CD4-positive, alpha-beta memory T cell (primary cell): ENCODE measurements around the gene WDSUB1. TPM values are rescaled to one million over a fixed set of nuclear protein-coding genes. Genes with fewer than 3 reads are reported as not detected.

ENCODE experiments used
- CTCF ChIA-PET: fragments of 350-600 bp; sonication (Branson Sonifier 250); formaldehyde crosslinking; loops from one replicate; lab custom pipeline; 2021; ENCODE audit warnings: inconsistent platforms; ENCODE audit not compliant: partially characterized antibody; lab: Charles Lee
- POLR2A ChIA-PET: fragments of 350-600 bp; sonication (Branson Sonifier 250); formaldehyde crosslinking; loops from one replicate; lab custom pipeline; 2021; ENCODE audit not compliant: partially characterized antibody; lab: Charles Lee
- DNase-seq, 5 donors: peaks; one replicate each; pipeline versions ENCODE4 v3.0.0 to v3.0.0-alpha.2; 2020 to 2022; ENCODE audit warnings: mixed read lengths in 1 of 5
- H3K27ac ChIP-seq: one replicate; pipeline ENCODE4 v1.7.0; 2013; ENCODE audit warnings: low read depth, low read length
- H3K27me3 ChIP-seq: 2 replicates; pipeline ENCODE4 v1.7.0; 2013; ENCODE audit warnings: mild to moderate bottlenecking, low read length, moderate library complexity; ENCODE audit not compliant: insufficient read depth
- H3K36me3 ChIP-seq: 2 replicates; pipeline ENCODE4 v1.7.0; 2013; ENCODE audit warnings: mild to moderate bottlenecking, low read length, moderate library complexity; ENCODE audit not compliant: insufficient read depth
- H3K4me1 ChIP-seq: 2 replicates; pipeline ENCODE4 v1.7.0; 2013; ENCODE audit warnings: mild to moderate bottlenecking, low read length, moderate library complexity; ENCODE audit not compliant: insufficient read depth
- H3K4me3 ChIP-seq, 2 donors: one replicate each; pipeline ENCODE4 v1.7.0; 2013; ENCODE audit warnings: low read length in 2 of 2, mild to moderate bottlenecking in 1 of 2
- H3K9me3 ChIP-seq, 2 donors: one replicate each; pipeline ENCODE4 v1.7.0; 2013; ENCODE audit warnings: low read length in 2 of 2, control low read depth in 1 of 2; ENCODE audit not compliant: control insufficient read depth in 1 of 2
- H3K27ac Mint-ChIP-seq, 7 donors: one replicate each; pipeline ENCODE4 v1.8.0; 2020 to 2021; ENCODE audit warnings: mixed read lengths in 7 of 7, mild to moderate bottlenecking in 6 of 7, inconsistent platforms in 3 of 7, moderate library complexity in 3 of 7
- H3K27me3 Mint-ChIP-seq, 2 donors: one replicate each; pipeline ENCODE4 v1.8.0; 2020 to 2021; ENCODE audit warnings: mixed read lengths in 2 of 2
- H3K36me3 Mint-ChIP-seq, 2 donors: one replicate each; pipeline ENCODE4 v1.8.0; 2020 to 2021; ENCODE audit warnings: mixed read lengths in 2 of 2, inconsistent platforms in 1 of 2, mild to moderate bottlenecking in 1 of 2
- H3K4me1 Mint-ChIP-seq, 4 donors: one replicate each; pipeline ENCODE4 v1.8.0; 2020 to 2021; ENCODE audit warnings: mixed read lengths in 4 of 4, mild to moderate bottlenecking in 1 of 4
- H3K4me3 Mint-ChIP-seq, 8 donors: one replicate each; pipeline ENCODE4 v1.8.0; 2020 to 2021; ENCODE audit warnings: mixed read lengths in 8 of 8, mild to moderate bottlenecking in 7 of 8, moderate library complexity in 6 of 8, inconsistent platforms in 3 of 8
- H3K9me3 Mint-ChIP-seq, 8 donors: one replicate each; pipeline ENCODE4 v1.8.0; 2020 to 2021; ENCODE audit warnings: mixed read lengths in 8 of 8, mild to moderate bottlenecking in 5 of 8, inconsistent platforms in 3 of 8, moderate library complexity in 1 of 8
- intact Hi-C: fragments of 100-400 bp; cut with micrococcal nuclease; formaldehyde crosslinking; loops from one replicate; pipeline ENCODE4 v1.15.1; 2023
- polyA plus RNA-seq, 2 donors: library from polyadenylated mRNA; unstranded; fragments of 300-500 nt; fragmentation: Illumina TruSeq; gene quantifications; one replicate each; pipeline ENCODE4 v1.2.3, GENCODE V29; 2021
- total RNA-seq, 2 experiments: library from RNA; stranded (reverse); gene quantifications; one replicate each; pipeline ENCODE4 v1.2.3, GENCODE V29; 2021

Gene WDSUB1
- total and polyA plus RNA-seq, 4 experiments from 2014 or later = 5.8 to 7.6 (median 6.8) TPM

DNA sequence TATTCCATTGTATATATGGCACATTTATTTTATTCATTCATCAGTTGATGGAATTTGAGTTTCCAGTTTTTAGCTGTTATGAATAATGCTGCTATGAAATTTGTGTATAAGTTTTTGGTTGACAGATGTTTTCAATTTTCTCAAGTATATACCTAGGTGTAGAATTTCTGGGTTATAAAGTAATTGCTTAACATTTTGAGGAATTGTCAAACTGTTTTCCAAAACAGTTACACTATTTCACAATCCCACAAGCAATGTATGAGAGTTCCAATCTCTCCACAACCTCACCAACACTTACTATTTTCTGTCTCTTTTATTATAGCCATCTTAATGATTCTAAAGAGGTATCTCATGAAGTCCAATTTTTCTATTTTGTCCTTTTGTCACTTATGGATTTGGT lies 12.5 kb upstream of the WDSUB1 start:
- POLR2A ChIA-PET = no interaction called here
- H3K27ac ChIP-seq = no peak overlapping the region
- Mint-ChIP-seq H3K4me3 (no peak overlapping the region), H3K9me3 (peaks cover 0 to 11% (median 5%) of the 10 kb centered on the region in 8 donors), H3K36me3 (peaks cover 0 to 5% of the 10 kb centered on the region in 2 donors), H3K27ac (no peak overlapping the region), H3K4me1 (no peaks in the 10 kb centered on the region), H3K27me3 (peaks cover 3 to 4% of the 10 kb centered on the region in 2 donors)
- CTCF ChIA-PET = no interaction called here
- H3K27me3 ChIP-seq = no peaks in the 10 kb centered on the region
- no peaks in the 10 kb centered on the region for H3K9me3 ChIP-seq
- H3K4me1 ChIP-seq = no peaks in the 10 kb centered on the region
- H3K4me3 ChIP-seq = no peak overlapping the region
- H3K36me3 ChIP-seq = no peaks in the 10 kb centered on the region
- intact Hi-C loops = no loop called here
- DNase-seq = no peak

GRCh38 chr2:159297042-159297707 lies 10.7 kb upstream of the WDSUB1 start:
- Mint-ChIP-seq H3K27me3 (peaks cover 4 to 5% of the 10 kb centered on the region in 2 donors), H3K4me1 (no peaks in the 10 kb centered on the region), H3K27ac (no peak overlapping the region), H3K4me3 (no peak overlapping the region), H3K36me3 (no peaks in the 10 kb centered on the region), H3K9me3 (peaks cover 0 to 7% (median 3%) of the 10 kb centered on the region in 8 donors)
- H3K4me1 ChIP-seq = no peaks in the 10 kb centered on the region
- no peak for DNase-seq
- POLR2A ChIA-PET = no interaction called here
- CTCF ChIA-PET = interaction anchor here (1.2 kb wide), 1 partner anchor 10 kb away, joined by 4 read pairs; no protein-coding TSS in a partner anchor
- H3K27ac ChIP-seq = no peak overlapping the region
- H3K27me3 ChIP-seq = no peaks in the 10 kb centered on the region
- intact Hi-C loops = no loop called here
- no peak overlapping the region for H3K4me3 ChIP-seq
- H3K36me3 ChIP-seq = no peaks in the 10 kb centered on the region
- H3K9me3 ChIP-seq = no peaks in the 10 kb centered on the region

GRCh38 chr2:159292157-159292556 lies 5.7 kb upstream of the WDSUB1 start:
- intact Hi-C loops = no loop called here
- H3K36me3 Mint-ChIP-seq = no peaks in the 10 kb centered on the region
- no peak overlapping the region for H3K27ac ChIP-seq
- H3K4me1 Mint-ChIP-seq = peaks cover 11 to 19% (median 12%) of the 10 kb centered on the region in 4 donors
- no peaks in the 10 kb centered on the region for H3K27me3 ChIP-seq
- H3K9me3 ChIP-seq = no peaks in the 10 kb centered on the region
- no peaks in the 10 kb centered on the region for H3K36me3 ChIP-seq
- CTCF ChIA-PET = no interaction called here
- H3K4me3 ChIP-seq = no peak overlapping the region
- POLR2A ChIA-PET = no interaction called here
- no peaks in the 10 kb centered on the region for H3K9me3 Mint-ChIP-seq
- H3K4me3 Mint-ChIP-seq = no peak overlapping the region
- no peak for DNase-seq
- H3K27me3 Mint-ChIP-seq = peaks cover 1 to 6% of the 10 kb centered on the region in 2 donors
- no peak overlapping the region for H3K27ac Mint-ChIP-seq
- peaks cover 8% of the 10 kb centered on the region for H3K4me1 ChIP-seq

GRCh38 chr2:159290289-159290907 lies 3.9 kb upstream of the WDSUB1 start:
- Histone ChIP-seq H3K27ac (no peak overlapping the region), H3K4me3 (no peak overlapping the region), H3K36me3 (no peaks in the 10 kb centered on the region), H3K27me3 (no peaks in the 10 kb centered on the region), H3K4me1 (peaks cover 13% of the 10 kb centered on the region), H3K9me3 (no peaks in the 10 kb centered on the region)
- ChIA-PET CTCF (no interaction called here), POLR2A (no interaction called here)
- Mint-ChIP-seq H3K27ac (peak overlapping the region in 4 of 7 donors; percentile 1 to 39 (median 8)), H3K4me3 (peak overlapping the region in 1 of 8 donors; percentile 20), H3K36me3 (peaks cover 0 to 1% of the 10 kb centered on the region in 2 donors), H3K9me3 (no peaks in the 10 kb centered on the region), H3K4me1 (peaks cover 13 to 27% (median 17%) of the 10 kb centered on the region in 4 donors), H3K27me3 (peaks cover 0 to 4% of the 10 kb centered on the region in 2 donors)
- intact Hi-C loops = no loop called here
- DNase-seq = peak; percentile 8 to 50 (median 32)

- Mint-ChIP-seq H3K4me1 (peaks cover 15 to 30% (median 23%) of the 10 kb centered on the region in 4 donors), H3K9me3 (no peaks in the 10 kb centered on the region), H3K27ac (peak overlapping the region in 2 of 7 donors; percentile 34 to 82), H3K27me3 (peaks cover 0 to 4% of the 10 kb centered on the region in 2 donors), H3K4me3 (peak overlapping the region in 7 of 8 donors; percentile 20 to 90 (median 61)), H3K36me3 (peaks cover 0 to 1% of the 10 kb centered on the region in 2 donors)
- intact Hi-C loops = loop anchor here (5.0 kb wide), 1 partner anchor 230 kb away; no protein-coding TSS in a partner anchor
- no peaks in the 10 kb centered on the region for H3K36me3 ChIP-seq
- H3K27me3 ChIP-seq = no peaks in the 10 kb centered on the region
- no peak overlapping the region for H3K27ac ChIP-seq
- POLR2A ChIA-PET = interaction anchor here (1.2 to 1.6 kb wide), 3 partner anchors 8 to 424 kb away, joined by 3 to 11 read pairs (median 3); partner anchors contain the start of gene MARCHF7
- CTCF ChIA-PET = interaction anchor here (1.2 to 1.7 kb wide), 3 partner anchors 8 to 78 kb away, joined by 3 to 4 read pairs (median 4); no protein-coding TSS in a partner anchor
- DNase-seq = no peak
- peaks cover 13% of the 10 kb centered on the region for H3K4me1 ChIP-seq
- H3K9me3 ChIP-seq = no peaks in the 10 kb centered on the region
- H3K4me3 ChIP-seq = no peak overlapping the region
Observed at GRCh38 chr2:159287733-159288132, 1.2 kb upstream of the WDSUB1 start.

DNA sequence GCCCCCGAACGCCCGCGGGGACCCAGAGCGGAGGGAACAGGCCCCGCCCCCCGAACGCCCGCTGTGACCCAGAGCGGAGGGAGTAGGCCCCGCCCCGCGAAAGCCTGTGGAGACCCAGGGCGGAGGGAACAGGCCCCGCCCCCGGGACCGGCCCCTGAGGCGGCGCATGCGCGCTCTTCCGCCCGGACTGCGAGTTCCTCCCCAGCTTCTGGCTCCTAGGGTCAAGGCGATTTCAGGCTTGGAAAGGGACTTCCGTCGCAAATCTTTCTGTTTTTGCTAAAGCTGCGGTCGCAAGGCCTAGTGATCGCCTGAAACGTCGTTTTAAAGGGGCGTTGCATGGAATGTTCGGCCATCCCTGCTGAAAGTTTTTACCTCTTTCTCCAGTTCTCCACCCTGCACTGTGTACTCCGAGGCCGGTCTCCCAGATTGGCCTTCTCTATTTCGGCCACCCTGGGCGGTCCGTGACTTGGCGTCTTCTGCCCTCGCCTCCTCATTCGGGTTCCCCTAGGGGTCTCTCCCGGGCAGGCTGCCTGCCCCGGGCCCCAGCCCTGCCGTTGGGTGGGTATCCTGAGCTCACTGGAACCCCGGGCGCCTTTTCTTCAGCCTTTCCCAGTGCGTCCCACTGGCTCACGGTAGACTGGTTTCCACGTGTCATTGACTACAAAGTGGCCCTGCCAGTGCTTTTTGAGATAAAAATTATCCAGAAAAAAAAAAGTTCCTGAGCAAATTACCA lies 372 bp upstream of the WDSUB1 start:
- Mint-ChIP-seq H3K27ac (peak overlapping the region; percentile 61 to 93 (median 82)), H3K4me3 (peak overlapping the region; percentile 85 to 92 (median 89)), H3K9me3 (no peaks in the 10 kb centered on the region), H3K36me3 (peaks cover 0 to 1% of the 10 kb centered on the region in 2 donors), H3K4me1 (peaks cover 15 to 30% (median 23%) of the 10 kb centered on the region in 4 donors), H3K27me3 (no peaks in the 10 kb centered on the region)
- Histone ChIP-seq H3K9me3 (no peaks in the 10 kb centered on the region), H3K27me3 (no peaks in the 10 kb centered on the region), H3K36me3 (no peaks in the 10 kb centered on the region), H3K4me3 (peak overlapping the region; percentile 20 to 67), H3K4me1 (peaks cover 13% of the 10 kb centered on the region), H3K27ac (peak overlapping the region; percentile 64)
- intact Hi-C loops = loop anchor here (1.0 to 5.0 kb wide), 3 partner anchors 230 to 617 kb away; partner anchors contain the start of genes LY75 and MARCHF7
- ChIA-PET CTCF (interaction anchor here (0.6 to 1.7 kb wide), 4 partner anchors 9 to 119 kb away, joined by 3 to 4 read pairs (median 4); no protein-coding TSS in a partner anchor), POLR2A (interaction anchor here (0.6 to 1.6 kb wide), 5 partner anchors 9 to 618 kb away, joined by 3 to 11 read pairs (median 3); partner anchors contain the start of genes LY75 and MARCHF7)
- DNase-seq = peak; percentile 94 to 95 (median 95)
